NCI-H1694 treated with DMSO at 0.1 percent for 48 hours (cell line): Measurements from ENCODE around the gene POLN.

Experiments used
- DNase-seq: peaks from one replicate; lab custom pipeline; 2025; lab: John Stamatoyannopoulos, UW

Gene POLN

GRCh38 chr4:2116687-2117400, 125.1 kb downstream of the POLN start:
- no peak for DNase-seq

- DNase-seq: no peak
Observed at GRCh38 chr4:2105559-2105958, 136.4 kb downstream of the POLN start.

GRCh38 chr4:2104556-2105345, 137.2 kb downstream of the POLN start:
- no peak for DNase-seq

GRCh38 chr4:2103843-2104547, 137.9 kb downstream of the POLN start:
- DNase-seq: no peak

GRCh38 chr4:2103127-2103842, 138.6 kb downstream of the POLN start:
- no peak for DNase-seq

GRCh38 chr4:2102045-2102883, 139.7 kb downstream of the POLN start:
- DNase-seq: no peak

GRCh38 chr4:2101346-2102044, 140.4 kb downstream of the POLN start:
- DNase-seq: no peak

- DNase-seq: no peak
Observed at GRCh38 chr4:2096073-2096609, 145.8 kb downstream of the POLN start.

- DNase-seq: no peak
Observed at GRCh38 chr4:2095236-2096072, 146.5 kb downstream of the POLN start.

GRCh38 chr4:2094545-2094944, 147.4 kb downstream of the POLN start:
- DNase-seq: no peak

- DNase-seq: no peak
Observed at GRCh38 chr4:2093265-2093664, 148.7 kb downstream of the POLN start.

- no peak for DNase-seq
Observed at GRCh38 chr4:2092669-2093053, 149.3 kb downstream of the POLN start.

- DNase-seq: no peak
Observed at GRCh38 chr4:2091990-2092668, 149.8 kb downstream of the POLN start.

- no peak for DNase-seq
Observed at GRCh38 chr4:2090642-2091041, 151.3 kb downstream of the POLN start.

GRCh38 chr4:2089222-2089621, 152.7 kb downstream of the POLN start:
- DNase-seq: no peak

- no peak for DNase-seq
Observed at GRCh38 chr4:2087170-2087569, 154.8 kb downstream of the POLN start.

GRCh38 chr4:2085496-2085901, 156.4 kb downstream of the POLN start:
- no peak for DNase-seq

GRCh38 chr4:2084316-2084715, 157.6 kb downstream of the POLN start:
- no peak for DNase-seq

- no peak for DNase-seq
Observed at GRCh38 chr4:2083826-2084160, 158.1 kb downstream of the POLN start.
